WTC11 (cell line): ENCODE data around the gene PPME1. TPM values are rescaled to one million over a fixed set of nuclear protein-coding genes. Genes with fewer than 3 reads are reported as not detected.

Experiments
- ATAC-seq: fragments of 200-7000 bp; cut with Tn5 transposase; 2 replicates; pipeline ENCODE4 v1.10.0; 2021; ENCODE audit warnings: mild to moderate bottlenecking, moderate library complexity
- CTCF ChIA-PET: fragments of 300-600 bp; sonication (Branson Sonifier 250); formaldehyde crosslinking; loops from one replicate; lab custom pipeline; 2021; ENCODE audit warnings: antibody characterized with exemption; lab: Charles Lee
- POLR2A ChIA-PET: fragments of 350-600 bp; sonication (Branson Sonifier 250); formaldehyde crosslinking; loops from one replicate; lab custom pipeline; 2021; ENCODE audit warnings: antibody characterized with exemption; lab: Charles Lee
- DNase-seq: peaks from one replicate; pipeline ENCODE4 v3.0.0; 2021; ENCODE audit warnings: low spot score
- H3K27ac Mint-ChIP-seq: 2 replicates; pipeline ENCODE4 v1.8.0; 2021; ENCODE audit warnings: mixed read lengths
- H3K27me3 Mint-ChIP-seq: 2 replicates; pipeline ENCODE4 v1.8.0; 2021; ENCODE audit warnings: low read depth, mild to moderate bottlenecking, moderate library complexity, mixed read lengths
- H3K36me3 Mint-ChIP-seq: 2 replicates; pipeline ENCODE4 v1.8.0; 2021; ENCODE audit warnings: mixed read lengths
- H3K4me1 Mint-ChIP-seq: 2 replicates; pipeline ENCODE4 v1.8.0; 2022; ENCODE audit warnings: mixed read lengths
- H3K4me3 Mint-ChIP-seq: 2 replicates; pipeline ENCODE4 v1.8.0; 2021; ENCODE audit warnings: mild to moderate bottlenecking, moderate library complexity, mixed read lengths
- H3K9me3 Mint-ChIP-seq: 2 replicates; pipeline ENCODE4 v1.8.0; 2021; ENCODE audit warnings: mixed read lengths
- ELF4 ChIP-seq: sonication (generic); formaldehyde crosslinking; IDR thresholded peaks from 2 replicates; pipeline ENCODE4 v1.8.1; 2022; ENCODE audit warnings: low read depth, mild to moderate bottlenecking, moderate library complexity, missing genetic modification reagents
- EMX1 ChIP-seq: fragments of 250-450 bp; sonication (Bioruptor Pico); IDR thresholded peaks from 2 replicates; pipeline ENCODE4 v1.8.0; 2021; ENCODE audit warnings: mild to moderate bottlenecking
- FOXK1 ChIP-seq: sonication (generic); formaldehyde crosslinking; IDR thresholded peaks from 2 replicates; pipeline ENCODE4 v1.8.0; 2022; ENCODE audit warnings: mild to moderate bottlenecking, moderate library complexity, missing genetic modification reagents
- NFATC4 ChIP-seq: fragments of 250-450 bp; sonication (Bioruptor Pico); IDR thresholded peaks from 2 replicates; pipeline ENCODE4 v1.9.0; 2021; ENCODE audit warnings: mild to moderate bottlenecking
- NFE2L1 ChIP-seq: sonication (generic); formaldehyde crosslinking; IDR thresholded peaks from 2 replicates; pipeline ENCODE4 v1.8.1; 2023; ENCODE audit warnings: missing genetic modification reagents
- NR3C1 ChIP-seq: sonication (generic); formaldehyde crosslinking; conservative IDR thresholded peaks from 2 replicates; pipeline ENCODE4 v1.8.1; 2023; ENCODE audit warnings: low read depth, mild to moderate bottlenecking, missing genetic modification reagents
- PRRX2 ChIP-seq: fragments of 250-450 bp; sonication (Bioruptor Pico); IDR thresholded peaks from 2 replicates; pipeline ENCODE4 v1.8.0; 2021; ENCODE audit warnings: mild to moderate bottlenecking
- RELA ChIP-seq: sonication (generic); formaldehyde crosslinking; IDR thresholded peaks from 2 replicates; pipeline ENCODE4 v1.8.1; 2022; ENCODE audit warnings: missing genetic modification reagents, mild to moderate bottlenecking, borderline replicate concordance
- SMAD3 ChIP-seq: sonication (generic); formaldehyde crosslinking; IDR thresholded peaks from 2 replicates; pipeline ENCODE4 v1.8.0; 2022; ENCODE audit warnings: missing genetic modification reagents, mild to moderate bottlenecking, borderline replicate concordance
- SP1 ChIP-seq: sonication (generic); formaldehyde crosslinking; conservative IDR thresholded peaks from 2 replicates; pipeline ENCODE4 v1.8.1; 2022; ENCODE audit warnings: missing genetic modification reagents
- TCF7 ChIP-seq: sonication (generic); formaldehyde crosslinking; IDR thresholded peaks from 2 replicates; pipeline ENCODE4 v1.8.0; 2022; ENCODE audit warnings: mild to moderate bottlenecking, low read depth, missing genetic modification reagents, moderate library complexity
- ZNF121 ChIP-seq: sonication (generic); formaldehyde crosslinking; IDR thresholded peaks from 2 replicates; pipeline ENCODE4 v1.8.0; 2023; ENCODE audit warnings: missing genetic modification reagents
- ZNF138 ChIP-seq: sonication (generic); formaldehyde crosslinking; conservative IDR thresholded peaks from 2 replicates; pipeline ENCODE4 v1.8.1; 2022; ENCODE audit warnings: mild to moderate bottlenecking, moderate library complexity, missing genetic modification reagents
- ZNF416 ChIP-seq: fragments of 250-450 bp; sonication (Bioruptor Pico); IDR thresholded peaks from 2 replicates; pipeline ENCODE4 v1.9.0; 2021; ENCODE audit warnings: mild to moderate bottlenecking, inconsistent platforms
- total RNA-seq: library from RNA; stranded (reverse); gene quantifications from 3 replicates; pipeline ENCODE4 v1.2.3, GENCODE V29; 2021
- TF ChIP-seq, protein P1 (sequence below): sonication (generic); formaldehyde crosslinking; IDR thresholded peaks from 2 replicates; pipeline ENCODE4 v1.8.1; 2023; ENCODE audit warnings: mild to moderate bottlenecking, missing genetic modification reagents, moderate library complexity
- TF ChIP-seq, protein P2 (sequence below): sonication (generic); formaldehyde crosslinking; IDR thresholded peaks from 2 replicates; pipeline ENCODE4 v1.8.0; 2022; ENCODE audit warnings: mild to moderate bottlenecking, missing genetic modification reagents
- TF ChIP-seq, protein P3 (sequence below): sonication (generic); formaldehyde crosslinking; IDR thresholded peaks from 2 replicates; pipeline ENCODE4 v1.8.0; 2023; ENCODE audit warnings: mild to moderate bottlenecking, missing genetic modification reagents
- TF ChIP-seq, protein P4 (sequence below): sonication (generic); formaldehyde crosslinking; IDR thresholded peaks from 2 replicates; pipeline ENCODE4 v1.8.1; 2022; ENCODE audit warnings: mild to moderate bottlenecking, missing genetic modification reagents, moderate library complexity, borderline replicate concordance
- TF ChIP-seq, protein P5 (sequence below): fragments of 250-450 bp; sonication (Bioruptor Pico); IDR thresholded peaks from 2 replicates; pipeline ENCODE4 v1.9.0; 2021; ENCODE audit warnings: mild to moderate bottlenecking
- TF ChIP-seq, protein P6 (sequence below): sonication (generic); formaldehyde crosslinking; conservative IDR thresholded peaks from 2 replicates; pipeline ENCODE4 v1.8.1; 2023; ENCODE audit warnings: mild to moderate bottlenecking, low read depth, missing genetic modification reagents, moderate library complexity
- TF ChIP-seq, protein P7 (sequence below): fragments of 250-450 bp; sonication (Bioruptor Pico); IDR thresholded peaks from 2 replicates; pipeline ENCODE4 v2.1.2; 2022; ENCODE audit warnings: mild to moderate bottlenecking, moderate library complexity
- TF ChIP-seq, protein P8 (sequence below): sonication (generic); formaldehyde crosslinking; IDR thresholded peaks from 2 replicates; pipeline ENCODE4 v1.8.0; 2022; ENCODE audit warnings: mild to moderate bottlenecking, missing genetic modification reagents
- TF ChIP-seq, protein P9 (sequence below): sonication (generic); formaldehyde crosslinking; IDR thresholded peaks from 2 replicates; pipeline ENCODE4 v1.8.0; 2022; ENCODE audit warnings: mild to moderate bottlenecking, missing genetic modification reagents

PPME1 gene
- total RNA-seq, 1 experiment from 2014 or later = 42.5 TPM

DNA sequence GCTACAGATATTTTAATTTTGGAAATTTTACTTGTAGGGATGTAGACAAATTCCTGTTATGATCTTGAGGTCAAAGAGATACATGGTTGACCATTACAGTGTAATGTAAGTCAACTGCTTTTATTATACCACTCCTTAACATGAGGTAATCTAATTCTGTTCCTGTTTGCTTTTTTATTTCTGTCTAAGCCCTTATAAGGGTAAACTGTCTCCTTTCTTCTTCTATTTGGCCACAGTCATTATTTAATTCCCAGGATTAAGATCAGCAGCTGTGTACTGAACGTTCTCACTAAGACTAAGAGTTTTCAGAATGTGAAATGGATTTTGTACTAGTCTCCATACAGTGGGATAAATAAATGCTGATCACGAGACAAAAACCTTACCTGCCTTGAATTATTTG is 33.1 kb upstream of the PPME1 start:
- POLR2A ChIA-PET = no interaction called here
- no peaks in the 10 kb centered on the region for H3K9me3 Mint-ChIP-seq
- H3K4me1 Mint-ChIP-seq = peaks cover 31% of the 10 kb centered on the region
- DNase-seq (no peak), ATAC-seq (no peak)
- CTCF ChIA-PET = no interaction called here
- H3K27me3 Mint-ChIP-seq = no peaks in the 10 kb centered on the region
- no peak overlapping the region for H3K4me3 Mint-ChIP-seq
- peak overlapping the region; percentile 93 for H3K27ac Mint-ChIP-seq
- peaks cover 30% of the 10 kb centered on the region for H3K36me3 Mint-ChIP-seq
- TF ChIP-seq, protein P1, sequence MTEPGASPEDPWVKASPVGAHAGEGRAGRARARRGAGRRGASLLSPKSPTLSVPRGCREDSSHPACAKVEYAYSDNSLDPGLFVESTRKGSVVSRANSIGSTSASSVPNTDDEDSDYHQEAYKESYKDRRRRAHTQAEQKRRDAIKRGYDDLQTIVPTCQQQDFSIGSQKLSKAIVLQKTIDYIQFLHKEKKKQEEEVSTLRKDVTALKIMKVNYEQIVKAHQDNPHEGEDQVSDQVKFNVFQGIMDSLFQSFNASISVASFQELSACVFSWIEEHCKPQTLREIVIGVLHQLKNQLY (CRISPR knock-in tag) = no peak
- TF ChIP-seq NR3C1 (CRISPR knock-in tag) = no peak
- no peak for TF ChIP-seq TCF7 (CRISPR knock-in tag)
- no peak for TF ChIP-seq ZNF121 (CRISPR knock-in tag)
- TF ChIP-seq EMX1 (CRISPR knock-in tag) = no peak
- TF ChIP-seq PRRX2 (CRISPR knock-in tag) = no peak
- TF ChIP-seq, protein P2, sequence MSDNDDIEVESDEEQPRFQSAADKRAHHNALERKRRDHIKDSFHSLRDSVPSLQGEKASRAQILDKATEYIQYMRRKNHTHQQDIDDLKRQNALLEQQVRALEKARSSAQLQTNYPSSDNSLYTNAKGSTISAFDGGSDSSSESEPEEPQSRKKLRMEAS (CRISPR knock-in tag) = no peak
- no peak for TF ChIP-seq NFE2L1
- TF ChIP-seq, protein P3, sequence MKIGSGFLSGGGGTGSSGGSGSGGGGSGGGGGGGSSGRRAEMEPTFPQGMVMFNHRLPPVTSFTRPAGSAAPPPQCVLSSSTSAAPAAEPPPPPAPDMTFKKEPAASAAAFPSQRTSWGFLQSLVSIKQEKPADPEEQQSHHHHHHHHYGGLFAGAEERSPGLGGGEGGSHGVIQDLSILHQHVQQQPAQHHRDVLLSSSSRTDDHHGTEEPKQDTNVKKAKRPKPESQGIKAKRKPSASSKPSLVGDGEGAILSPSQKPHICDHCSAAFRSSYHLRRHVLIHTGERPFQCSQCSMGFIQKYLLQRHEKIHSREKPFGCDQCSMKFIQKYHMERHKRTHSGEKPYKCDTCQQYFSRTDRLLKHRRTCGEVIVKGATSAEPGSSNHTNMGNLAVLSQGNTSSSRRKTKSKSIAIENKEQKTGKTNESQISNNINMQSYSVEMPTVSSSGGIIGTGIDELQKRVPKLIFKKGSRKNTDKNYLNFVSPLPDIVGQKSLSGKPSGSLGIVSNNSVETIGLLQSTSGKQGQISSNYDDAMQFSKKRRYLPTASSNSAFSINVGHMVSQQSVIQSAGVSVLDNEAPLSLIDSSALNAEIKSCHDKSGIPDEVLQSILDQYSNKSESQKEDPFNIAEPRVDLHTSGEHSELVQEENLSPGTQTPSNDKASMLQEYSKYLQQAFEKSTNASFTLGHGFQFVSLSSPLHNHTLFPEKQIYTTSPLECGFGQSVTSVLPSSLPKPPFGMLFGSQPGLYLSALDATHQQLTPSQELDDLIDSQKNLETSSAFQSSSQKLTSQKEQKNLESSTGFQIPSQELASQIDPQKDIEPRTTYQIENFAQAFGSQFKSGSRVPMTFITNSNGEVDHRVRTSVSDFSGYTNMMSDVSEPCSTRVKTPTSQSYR = no peak
- TF ChIP-seq, protein P4, sequence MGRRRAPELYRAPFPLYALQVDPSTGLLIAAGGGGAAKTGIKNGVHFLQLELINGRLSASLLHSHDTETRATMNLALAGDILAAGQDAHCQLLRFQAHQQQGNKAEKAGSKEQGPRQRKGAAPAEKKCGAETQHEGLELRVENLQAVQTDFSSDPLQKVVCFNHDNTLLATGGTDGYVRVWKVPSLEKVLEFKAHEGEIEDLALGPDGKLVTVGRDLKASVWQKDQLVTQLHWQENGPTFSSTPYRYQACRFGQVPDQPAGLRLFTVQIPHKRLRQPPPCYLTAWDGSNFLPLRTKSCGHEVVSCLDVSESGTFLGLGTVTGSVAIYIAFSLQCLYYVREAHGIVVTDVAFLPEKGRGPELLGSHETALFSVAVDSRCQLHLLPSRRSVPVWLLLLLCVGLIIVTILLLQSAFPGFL (CRISPR knock-in tag) = no peak
- no peak for TF ChIP-seq SP1
- TF ChIP-seq RELA (CRISPR knock-in tag) = no peak
- no peak for TF ChIP-seq ELF4 (CRISPR knock-in tag)
- TF ChIP-seq NFATC4 = no peak

DNA sequence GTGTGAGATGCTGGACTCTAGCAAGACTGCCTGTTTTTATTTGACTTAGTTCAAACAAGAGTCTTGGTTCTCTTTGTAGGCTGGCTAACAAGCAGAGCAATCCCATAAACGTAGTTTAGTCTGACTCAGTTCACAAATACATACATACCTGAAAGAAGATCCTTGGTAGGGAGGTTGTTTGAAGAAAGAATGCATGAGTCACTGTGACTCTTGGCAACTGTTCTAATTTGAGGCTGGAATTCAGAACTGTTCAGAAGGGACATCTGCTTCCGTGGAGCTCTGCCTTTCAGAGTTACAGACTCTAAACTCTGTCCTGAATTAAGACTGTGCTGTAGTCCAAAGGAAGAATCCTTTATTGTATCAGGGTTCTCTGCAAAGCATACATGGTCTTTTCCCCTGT is 32.5 kb upstream of the PPME1 start:
- peak overlapping the region; percentile 93 for H3K27ac Mint-ChIP-seq
- peaks cover 31% of the 10 kb centered on the region for H3K4me1 Mint-ChIP-seq
- CTCF ChIA-PET = no interaction called here
- POLR2A ChIA-PET = no interaction called here
- H3K4me3 Mint-ChIP-seq = no peak overlapping the region
- no peaks in the 10 kb centered on the region for H3K9me3 Mint-ChIP-seq
- no peaks in the 10 kb centered on the region for H3K27me3 Mint-ChIP-seq
- DNase-seq (no peak), ATAC-seq (no peak)
- peaks cover 25% of the 10 kb centered on the region for H3K36me3 Mint-ChIP-seq
- no peak for TF ChIP-seq ZNF416 (CRISPR knock-in tag)
- no peak for TF ChIP-seq ZNF138
- TF ChIP-seq, protein P5, sequence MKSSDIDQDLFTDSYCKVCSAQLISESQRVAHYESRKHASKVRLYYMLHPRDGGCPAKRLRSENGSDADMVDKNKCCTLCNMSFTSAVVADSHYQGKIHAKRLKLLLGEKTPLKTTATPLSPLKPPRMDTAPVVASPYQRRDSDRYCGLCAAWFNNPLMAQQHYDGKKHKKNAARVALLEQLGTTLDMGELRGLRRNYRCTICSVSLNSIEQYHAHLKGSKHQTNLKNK (CRISPR knock-in tag) = no peak
- no peak for TF ChIP-seq FOXK1 (CRISPR knock-in tag)
- TF ChIP-seq, protein P6, sequence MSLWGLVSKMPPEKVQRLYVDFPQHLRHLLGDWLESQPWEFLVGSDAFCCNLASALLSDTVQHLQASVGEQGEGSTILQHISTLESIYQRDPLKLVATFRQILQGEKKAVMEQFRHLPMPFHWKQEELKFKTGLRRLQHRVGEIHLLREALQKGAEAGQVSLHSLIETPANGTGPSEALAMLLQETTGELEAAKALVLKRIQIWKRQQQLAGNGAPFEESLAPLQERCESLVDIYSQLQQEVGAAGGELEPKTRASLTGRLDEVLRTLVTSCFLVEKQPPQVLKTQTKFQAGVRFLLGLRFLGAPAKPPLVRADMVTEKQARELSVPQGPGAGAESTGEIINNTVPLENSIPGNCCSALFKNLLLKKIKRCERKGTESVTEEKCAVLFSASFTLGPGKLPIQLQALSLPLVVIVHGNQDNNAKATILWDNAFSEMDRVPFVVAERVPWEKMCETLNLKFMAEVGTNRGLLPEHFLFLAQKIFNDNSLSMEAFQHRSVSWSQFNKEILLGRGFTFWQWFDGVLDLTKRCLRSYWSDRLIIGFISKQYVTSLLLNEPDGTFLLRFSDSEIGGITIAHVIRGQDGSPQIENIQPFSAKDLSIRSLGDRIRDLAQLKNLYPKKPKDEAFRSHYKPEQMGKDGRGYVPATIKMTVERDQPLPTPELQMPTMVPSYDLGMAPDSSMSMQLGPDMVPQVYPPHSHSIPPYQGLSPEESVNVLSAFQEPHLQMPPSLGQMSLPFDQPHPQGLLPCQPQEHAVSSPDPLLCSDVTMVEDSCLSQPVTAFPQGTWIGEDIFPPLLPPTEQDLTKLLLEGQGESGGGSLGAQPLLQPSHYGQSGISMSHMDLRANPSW = no peak
- TF ChIP-seq, protein P7, sequence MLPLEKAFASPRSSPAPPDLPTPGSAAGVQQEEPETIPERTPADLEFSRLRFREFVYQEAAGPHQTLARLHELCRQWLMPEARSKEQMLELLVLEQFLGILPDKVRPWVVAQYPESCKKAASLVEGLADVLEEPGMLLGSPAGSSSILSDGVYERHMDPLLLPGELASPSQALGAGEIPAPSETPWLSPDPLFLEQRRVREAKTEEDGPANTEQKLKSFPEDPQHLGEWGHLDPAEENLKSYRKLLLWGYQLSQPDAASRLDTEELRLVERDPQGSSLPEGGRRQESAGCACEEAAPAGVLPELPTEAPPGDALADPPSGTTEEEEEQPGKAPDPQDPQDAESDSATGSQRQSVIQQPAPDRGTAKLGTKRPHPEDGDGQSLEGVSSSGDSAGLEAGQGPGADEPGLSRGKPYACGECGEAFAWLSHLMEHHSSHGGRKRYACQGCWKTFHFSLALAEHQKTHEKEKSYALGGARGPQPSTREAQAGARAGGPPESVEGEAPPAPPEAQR = no peak
- TF ChIP-seq EMX1 (CRISPR knock-in tag) = no peak
- TF ChIP-seq, protein P8, sequence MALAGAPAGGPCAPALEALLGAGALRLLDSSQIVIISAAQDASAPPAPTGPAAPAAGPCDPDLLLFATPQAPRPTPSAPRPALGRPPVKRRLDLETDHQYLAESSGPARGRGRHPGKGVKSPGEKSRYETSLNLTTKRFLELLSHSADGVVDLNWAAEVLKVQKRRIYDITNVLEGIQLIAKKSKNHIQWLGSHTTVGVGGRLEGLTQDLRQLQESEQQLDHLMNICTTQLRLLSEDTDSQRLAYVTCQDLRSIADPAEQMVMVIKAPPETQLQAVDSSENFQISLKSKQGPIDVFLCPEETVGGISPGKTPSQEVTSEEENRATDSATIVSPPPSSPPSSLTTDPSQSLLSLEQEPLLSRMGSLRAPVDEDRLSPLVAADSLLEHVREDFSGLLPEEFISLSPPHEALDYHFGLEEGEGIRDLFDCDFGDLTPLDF (CRISPR knock-in tag) = no peak
- TF ChIP-seq, protein P9, sequence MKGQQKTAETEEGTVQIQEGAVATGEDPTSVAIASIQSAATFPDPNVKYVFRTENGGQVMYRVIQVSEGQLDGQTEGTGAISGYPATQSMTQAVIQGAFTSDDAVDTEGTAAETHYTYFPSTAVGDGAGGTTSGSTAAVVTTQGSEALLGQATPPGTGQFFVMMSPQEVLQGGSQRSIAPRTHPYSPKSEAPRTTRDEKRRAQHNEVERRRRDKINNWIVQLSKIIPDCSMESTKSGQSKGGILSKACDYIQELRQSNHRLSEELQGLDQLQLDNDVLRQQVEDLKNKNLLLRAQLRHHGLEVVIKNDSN (CRISPR knock-in tag) = no peak
- TF ChIP-seq SMAD3 (CRISPR knock-in tag) = no peak
